ENCODE data around the gene SUGP1. TPM values are rescaled to one million over a fixed set of nuclear protein-coding genes. Genes with fewer than 3 reads are reported as not detected.
A peak's percentile ranks its signal among the peaks of the same experiment; 100 is the strongest.

SUGP1 gene
- total RNA-seq, 1 experiment from 2014 or later: 20.1 TPM

- in situ Hi-C loops (cut with HindIII; ENCODE audit: low pct_unique_long_range_greater_than_20kb, low sequenced_read_pairs): no loop called here
- DNase-seq (ENCODE audit: low read depth, low spot score): no peak
Measured at GRCh38 chr19:19274716-19275565, 45.4 kb downstream of the SUGP1 start.

- DNase-seq (ENCODE audit: low read depth, low spot score): no peak
- in situ Hi-C loops (cut with HindIII; ENCODE audit: low pct_unique_long_range_greater_than_20kb, low sequenced_read_pairs): no loop called here
Measured at GRCh38 chr19:19274146-19274545, 46.2 kb downstream of the SUGP1 start.

- in situ Hi-C loops (cut with HindIII; ENCODE audit: low pct_unique_long_range_greater_than_20kb, low sequenced_read_pairs): no loop called here
- DNase-seq (ENCODE audit: low read depth, low spot score): no peak
Measured at GRCh38 chr19:19271828-19272599, 48.3 kb downstream of the SUGP1 start.

- in situ Hi-C loops (cut with HindIII; ENCODE audit: low pct_unique_long_range_greater_than_20kb, low sequenced_read_pairs): no loop called here
- DNase-seq (ENCODE audit: low read depth, low spot score): no peak
Measured at GRCh38 chr19:19270749-19271571, 49.3 kb downstream of the SUGP1 start.

GRCh38 chr19:19269952-19270694 is 50.2 kb downstream of the SUGP1 start:
- peak; percentile 7 for DNase-seq (ENCODE audit: low read depth, low spot score)
- in situ Hi-C loops (cut with HindIII; ENCODE audit: low pct_unique_long_range_greater_than_20kb, low sequenced_read_pairs): no loop called here

- no peak for DNase-seq (ENCODE audit: low read depth, low spot score)
- in situ Hi-C loops (cut with HindIII; ENCODE audit: low pct_unique_long_range_greater_than_20kb, low sequenced_read_pairs): no loop called here
Measured at GRCh38 chr19:19268453-19269385, 51.6 kb downstream of the SUGP1 start.

- in situ Hi-C loops (cut with HindIII; ENCODE audit: low pct_unique_long_range_greater_than_20kb, low sequenced_read_pairs): no loop called here
- DNase-seq (ENCODE audit: low read depth, low spot score): no peak
Measured at GRCh38 chr19:19267305-19267704, 53.0 kb downstream of the SUGP1 start.

GRCh38 chr19:19263886-19264487 is 56.3 kb downstream of the SUGP1 start:
- DNase-seq (ENCODE audit: low read depth, low spot score): no peak
- in situ Hi-C loops (cut with HindIII; ENCODE audit: low pct_unique_long_range_greater_than_20kb, low sequenced_read_pairs): no loop called here

GRCh38 chr19:19262190-19263057 is 57.9 kb downstream of the SUGP1 start:
- in situ Hi-C loops (cut with HindIII; ENCODE audit: low pct_unique_long_range_greater_than_20kb, low sequenced_read_pairs): no loop called here
- DNase-seq (ENCODE audit: low read depth, low spot score): no peak

GRCh38 chr19:19261350-19262189 is 58.7 kb downstream of the SUGP1 start:
- no peak for DNase-seq (ENCODE audit: low read depth, low spot score)
- in situ Hi-C loops (cut with HindIII; ENCODE audit: low pct_unique_long_range_greater_than_20kb, low sequenced_read_pairs): no loop called here

GRCh38 chr19:19260417-19261214 is 59.7 kb downstream of the SUGP1 start:
- in situ Hi-C loops (cut with HindIII; ENCODE audit: low pct_unique_long_range_greater_than_20kb, low sequenced_read_pairs): no loop called here
- DNase-seq (ENCODE audit: low read depth, low spot score): no peak

GRCh38 chr19:19259741-19260140 is 60.6 kb downstream of the SUGP1 start:
- peak; percentile 84 for DNase-seq (ENCODE audit: low read depth, low spot score)
- in situ Hi-C loops (cut with HindIII; ENCODE audit: low pct_unique_long_range_greater_than_20kb, low sequenced_read_pairs): no loop called here

- in situ Hi-C loops (cut with HindIII; ENCODE audit: low pct_unique_long_range_greater_than_20kb, low sequenced_read_pairs): no loop called here
- no peak for DNase-seq (ENCODE audit: low read depth, low spot score)
Measured at GRCh38 chr19:19258589-19259338, 61.5 kb downstream of the SUGP1 start.

Measured in SK-MEL-5 (cell line).